HCT116 (cell line): ENCODE measurements around the gene RNPS1. TPM values are rescaled to one million over a fixed set of nuclear protein-coding genes. Genes with fewer than 3 reads are reported as not detected.

Experiments used
- ATAC-seq: fragments of 200-7000 bp; cut with Tn5 transposase; 2 replicates; pipeline ENCODE4 v1.9.1; 2020; ENCODE audit warnings: mild to moderate bottlenecking, moderate library complexity
- BruUV-seq: library from RNA; stranded (reverse); fragments of 400-500 nt; replicated peaks from 2 replicates; lab custom pipeline; 2021; lab: Mats Ljungman, UMichigan
- CTCF ChIA-PET: fragments of 300-600 bp; sonication (Branson Sonifier 250); formaldehyde crosslinking; loops from one replicate; lab custom pipeline; 2021; ENCODE audit warnings: antibody characterized with exemption; lab: Charles Lee
- POLR2A ChIA-PET: fragments of 300-600, 350-600 bp; sonication (Branson Sonifier 250); formaldehyde crosslinking; loops from one replicate; lab custom pipeline; 2021; ENCODE audit warnings: antibody characterized with exemption; lab: Charles Lee
- RAD21 ChIA-PET, 2 experiments: fragments of 300-600 bp; sonication (Branson Sonifier 250); formaldehyde crosslinking; loops; one replicate each; lab custom pipeline; 2023; ENCODE audit warnings: low total read pairs in 2 of 2; ENCODE audit not compliant: uncharacterized antibody in 2 of 2, unreplicated experiment in 2 of 2, low non-redundant PET in 1 of 2; lab: Charles Lee
- DNase-seq: peaks from one replicate; pipeline ENCODE4 v3.0.0-alpha.2; 2010; ENCODE audit warnings: low read depth, low spot score
- H2AFZ ChIP-seq: fragments of 200-600 bp; shearing (Covaris generic), sonication (generic); 2 replicates; pipeline ENCODE4 v1.6.1; 2017; ENCODE audit warnings: low read depth, mixed run types, mixed read lengths, antibody characterized with exemption, low read length; ENCODE audit not compliant: poor library complexity, severe bottlenecking
- H3K27ac ChIP-seq: 2 replicates; pipeline ENCODE4 v1.5.1; 2012; ENCODE audit warnings: low read depth, low read length
- H3K27me3 ChIP-seq: fragments of 200-600 bp; sonication (generic); 2 replicates; pipeline ENCODE4 v1.6.1; 2016; ENCODE audit warnings: mixed run types, low read length, mixed read lengths; ENCODE audit not compliant: insufficient read depth
- H3K36me3 ChIP-seq, 2 experiments: fragments of 200-500 bp in 1 of 2; fragments of 200-600 bp in 1 of 2; sonication (Bioruptor generic) in 1 of 2; sonication (generic) in 1 of 2; 2 replicates each; pipeline versions ENCODE4 v1.5.1 to v1.6.1; 2014 to 2016; ENCODE audit warnings: low read length in 2 of 2, inconsistent platforms in 1 of 2, mixed read lengths in 1 of 2, mixed run types in 1 of 2; ENCODE audit not compliant: insufficient read depth in 2 of 2, control insufficient read depth in 1 of 2
- H3K4me1 ChIP-seq, 2 experiments: fragments of 200-600 bp in 1 of 2; sonication (generic) in 1 of 2; 2 replicates each; pipeline versions ENCODE4 v1.5.1 to v1.6.1; 2012 to 2017; ENCODE audit warnings: low read length in 2 of 2, inconsistent platforms in 1 of 2, mild to moderate bottlenecking in 1 of 2, mixed read lengths in 1 of 2, mixed run types in 1 of 2, moderate library complexity in 1 of 2; ENCODE audit not compliant: insufficient read depth in 2 of 2, control insufficient read depth in 1 of 2
- H3K4me2 ChIP-seq: fragments of 200-600 bp; sonication (generic); 2 replicates; pipeline ENCODE4 v1.6.1; 2017; ENCODE audit warnings: mixed run types, low read length, mixed read lengths
- H3K4me3 ChIP-seq, 2 experiments: fragments of 200-600 bp in 1 of 2; sonication (generic) in 1 of 2; replicated peaks in 1 of 2; 2 replicates each; pipeline ENCODE4 v1.5.1; 2011 to 2016; ENCODE audit warnings: low read length in 2 of 2, control low read depth in 1 of 2, low read depth in 1 of 2, mild to moderate bottlenecking in 1 of 2, mixed read lengths in 1 of 2, mixed run types in 1 of 2
- H3K79me2 ChIP-seq: fragments of 200-600 bp; sonication (generic); 2 replicates; pipeline ENCODE4 v1.6.1; 2017; ENCODE audit warnings: mild to moderate bottlenecking, mixed run types, low read length, moderate library complexity, mixed read lengths; ENCODE audit not compliant: insufficient read depth
- H3K9ac ChIP-seq: fragments of 200-600 bp; sonication (generic); 2 replicates; pipeline ENCODE4 v1.6.1; 2016; ENCODE audit warnings: low read length, mixed read lengths
- H3K9me2 ChIP-seq: fragments of 200-600 bp; sonication (generic), shearing (Covaris generic); 2 replicates; pipeline ENCODE4 v1.6.1; 2017; ENCODE audit warnings: mixed run types, mild to moderate bottlenecking, moderate library complexity; ENCODE audit not compliant: insufficient read depth
- H3K9me3 ChIP-seq, 2 experiments: fragments of 200-500 bp in 1 of 2; fragments of 200-600 bp in 1 of 2; sonication (Bioruptor generic) in 1 of 2; sonication (generic) in 1 of 2; 2 replicates each; pipeline ENCODE4 v1.6.1; 2014 to 2017; ENCODE audit warnings: low read length in 2 of 2, mixed read lengths in 2 of 2, inconsistent platforms in 1 of 2, low read depth in 1 of 2, mild to moderate bottlenecking in 1 of 2, mixed run types in 1 of 2, moderate library complexity in 1 of 2; ENCODE audit not compliant: control insufficient read depth in 1 of 2, insufficient read depth in 1 of 2
- H4K20me1 ChIP-seq: fragments of 200-600 bp; sonication (generic), shearing (Covaris generic); 2 replicates; pipeline ENCODE4 v1.6.1; 2017; ENCODE audit warnings: mixed run types, mild to moderate bottlenecking, moderate library complexity; ENCODE audit not compliant: insufficient read depth
- CEBPB ChIP-seq: IDR thresholded peaks from 2 replicates; pipeline ENCODE4 v1.6.1; 2012; ENCODE audit warnings: low read depth
- EGR1 ChIP-seq: IDR thresholded peaks from 2 replicates; pipeline ENCODE4 v1.6.1; 2012; ENCODE audit warnings: low read depth
- ELF1 ChIP-seq: IDR thresholded peaks from 2 replicates; pipeline ENCODE4 v1.6.1; 2012; ENCODE audit warnings: low read depth, borderline replicate concordance
- EZH2 ChIP-seq: fragments of 200-600 bp; sonication (generic); IDR thresholded peaks from 2 replicates; pipeline ENCODE4 v1.6.1; 2017; ENCODE audit warnings: antibody characterized with exemption, mixed run types
- FOSL1 ChIP-seq: IDR thresholded peaks from 2 replicates; pipeline ENCODE4 v1.6.1; 2012; ENCODE audit warnings: low read depth
- POLR2A ChIP-seq: IDR thresholded peaks from 2 replicates; pipeline ENCODE4 v1.7.0; 2011; ENCODE audit warnings: borderline replicate concordance; ENCODE audit not compliant: insufficient read depth, insufficient read length; ENCODE audit errors: extremely low read depth
- RAD21 ChIP-seq: IDR thresholded peaks from 2 replicates; pipeline ENCODE4 v1.6.1; 2012; ENCODE audit warnings: low read depth, mild to moderate bottlenecking
- SP1 ChIP-seq: IDR thresholded peaks from 2 replicates; pipeline ENCODE4 v1.6.1; 2012; ENCODE audit warnings: low read depth
- SRF ChIP-seq: IDR thresholded peaks from 2 replicates; pipeline ENCODE4 v1.6.1; 2012; ENCODE audit warnings: low read depth
- TCF7L2 ChIP-seq: IDR thresholded peaks from 2 replicates; pipeline ENCODE4 v1.7.0; 2011; ENCODE audit warnings: borderline replicate concordance, inconsistent platforms; ENCODE audit not compliant: insufficient read depth, insufficient read length; ENCODE audit errors: extremely low read depth
- YY1 ChIP-seq: IDR thresholded peaks from 2 replicates; pipeline ENCODE4 v1.6.1; 2011; ENCODE audit warnings: low read length, low read depth, moderate library complexity, mild to moderate bottlenecking; ENCODE audit not compliant: insufficient replicate concordance; ENCODE audit errors: extremely low read depth
- ZFX ChIP-seq: fragments of 450-650 bp; IDR thresholded peaks from 2 replicates; pipeline ENCODE4 v1.6.1; 2017
- ZNF274 ChIP-seq: fragments of 200-500 bp; sonication (Bioruptor generic); IDR thresholded peaks from 2 replicates; pipeline ENCODE4 v1.6.1; 2014; ENCODE audit warnings: mild to moderate bottlenecking, low read depth, low read length, inconsistent platforms
- intact Hi-C: fragments of 100-400 bp; cut with micrococcal nuclease; formaldehyde crosslinking; loops from 2 replicates; pipeline ENCODE4 v1.10.0; 2022
- total RNA-seq: library from RNA; stranded (reverse); gene quantifications from one replicate; pipeline ENCODE4 v1.2.1, GENCODE V29; 2021; ENCODE audit not compliant: unreplicated experiment
- TF ChIP-seq, protein P1 (sequence below): IDR thresholded peaks from 2 replicates; pipeline ENCODE4 v1.6.1; 2012; ENCODE audit warnings: low read depth
- TF ChIP-seq, protein P2 (sequence below): IDR thresholded peaks from 2 replicates; pipeline ENCODE4 v1.6.1; 2011; ENCODE audit warnings: mild to moderate bottlenecking, low read length, moderate library complexity; ENCODE audit not compliant: insufficient replicate concordance; ENCODE audit errors: extremely low read depth
- TF ChIP-seq, protein P3 (sequence below): IDR thresholded peaks from 2 replicates; pipeline ENCODE4 v1.6.1; 2012
- TF ChIP-seq, protein P4 (sequence below): IDR thresholded peaks from 2 replicates; pipeline ENCODE4 v1.6.1; 2012

The RNPS1 gene
- total RNA-seq, 1 experiment from 2014 or later = 257 TPM

DNA sequence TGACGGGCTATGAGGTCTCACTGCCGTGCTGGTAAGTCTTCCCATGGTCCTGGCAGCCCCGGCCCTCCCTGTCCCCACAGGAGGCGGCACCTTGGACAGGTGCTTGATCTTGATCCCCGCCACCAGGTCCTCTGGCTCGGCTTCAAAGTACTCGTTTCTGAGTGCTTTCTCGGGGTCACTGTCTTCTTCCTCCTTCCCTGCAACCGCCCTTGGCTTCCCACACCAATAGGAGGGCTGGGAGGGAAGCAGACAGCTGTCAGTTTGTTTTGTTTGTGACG, 31.9 kb upstream of the RNPS1 start:
- no peak overlapping the region for H3K4me3 ChIP-seq
- no peak overlapping the region for H2AFZ ChIP-seq
- no peaks in the 10 kb centered on the region for H3K79me2 ChIP-seq
- intact Hi-C loops = loop anchor here (10.0 kb wide), 1 partner anchor 125 kb away; the partner anchor contains the start of gene CCNF
- no peak overlapping the region for H3K4me2 ChIP-seq
- peaks cover 4% of the 10 kb centered on the region in 2 experiments; a peak in 2 of 4 replicates for H3K4me1 ChIP-seq
- H3K27ac ChIP-seq = no peak overlapping the region
- no peak for DNase-seq
- H3K27me3 ChIP-seq = no peaks in the 10 kb centered on the region
- TF ChIP-seq, protein P1, sequence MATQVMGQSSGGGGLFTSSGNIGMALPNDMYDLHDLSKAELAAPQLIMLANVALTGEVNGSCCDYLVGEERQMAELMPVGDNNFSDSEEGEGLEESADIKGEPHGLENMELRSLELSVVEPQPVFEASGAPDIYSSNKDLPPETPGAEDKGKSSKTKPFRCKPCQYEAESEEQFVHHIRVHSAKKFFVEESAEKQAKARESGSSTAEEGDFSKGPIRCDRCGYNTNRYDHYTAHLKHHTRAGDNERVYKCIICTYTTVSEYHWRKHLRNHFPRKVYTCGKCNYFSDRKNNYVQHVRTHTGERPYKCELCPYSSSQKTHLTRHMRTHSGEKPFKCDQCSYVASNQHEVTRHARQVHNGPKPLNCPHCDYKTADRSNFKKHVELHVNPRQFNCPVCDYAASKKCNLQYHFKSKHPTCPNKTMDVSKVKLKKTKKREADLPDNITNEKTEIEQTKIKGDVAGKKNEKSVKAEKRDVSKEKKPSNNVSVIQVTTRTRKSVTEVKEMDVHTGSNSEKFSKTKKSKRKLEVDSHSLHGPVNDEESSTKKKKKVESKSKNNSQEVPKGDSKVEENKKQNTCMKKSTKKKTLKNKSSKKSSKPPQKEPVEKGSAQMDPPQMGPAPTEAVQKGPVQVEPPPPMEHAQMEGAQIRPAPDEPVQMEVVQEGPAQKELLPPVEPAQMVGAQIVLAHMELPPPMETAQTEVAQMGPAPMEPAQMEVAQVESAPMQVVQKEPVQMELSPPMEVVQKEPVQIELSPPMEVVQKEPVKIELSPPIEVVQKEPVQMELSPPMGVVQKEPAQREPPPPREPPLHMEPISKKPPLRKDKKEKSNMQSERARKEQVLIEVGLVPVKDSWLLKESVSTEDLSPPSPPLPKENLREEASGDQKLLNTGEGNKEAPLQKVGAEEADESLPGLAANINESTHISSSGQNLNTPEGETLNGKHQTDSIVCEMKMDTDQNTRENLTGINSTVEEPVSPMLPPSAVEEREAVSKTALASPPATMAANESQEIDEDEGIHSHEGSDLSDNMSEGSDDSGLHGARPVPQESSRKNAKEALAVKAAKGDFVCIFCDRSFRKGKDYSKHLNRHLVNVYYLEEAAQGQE = no peak
- TF ChIP-seq RAD21 = no peak
- TF ChIP-seq, protein P2, sequence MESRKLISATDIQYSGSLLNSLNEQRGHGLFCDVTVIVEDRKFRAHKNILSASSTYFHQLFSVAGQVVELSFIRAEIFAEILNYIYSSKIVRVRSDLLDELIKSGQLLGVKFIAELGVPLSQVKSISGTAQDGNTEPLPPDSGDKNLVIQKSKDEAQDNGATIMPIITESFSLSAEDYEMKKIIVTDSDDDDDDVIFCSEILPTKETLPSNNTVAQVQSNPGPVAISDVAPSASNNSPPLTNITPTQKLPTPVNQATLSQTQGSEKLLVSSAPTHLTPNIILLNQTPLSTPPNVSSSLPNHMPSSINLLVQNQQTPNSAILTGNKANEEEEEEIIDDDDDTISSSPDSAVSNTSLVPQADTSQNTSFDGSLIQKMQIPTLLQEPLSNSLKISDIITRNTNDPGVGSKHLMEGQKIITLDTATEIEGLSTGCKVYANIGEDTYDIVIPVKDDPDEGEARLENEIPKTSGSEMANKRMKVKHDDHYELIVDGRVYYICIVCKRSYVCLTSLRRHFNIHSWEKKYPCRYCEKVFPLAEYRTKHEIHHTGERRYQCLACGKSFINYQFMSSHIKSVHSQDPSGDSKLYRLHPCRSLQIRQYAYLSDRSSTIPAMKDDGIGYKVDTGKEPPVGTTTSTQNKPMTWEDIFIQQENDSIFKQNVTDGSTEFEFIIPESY = no peak
- no peak for TF ChIP-seq SP1
- no peak for TF ChIP-seq EGR1
- TF ChIP-seq, protein P3, sequence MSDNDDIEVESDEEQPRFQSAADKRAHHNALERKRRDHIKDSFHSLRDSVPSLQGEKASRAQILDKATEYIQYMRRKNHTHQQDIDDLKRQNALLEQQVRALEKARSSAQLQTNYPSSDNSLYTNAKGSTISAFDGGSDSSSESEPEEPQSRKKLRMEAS = no peak
- TF ChIP-seq POLR2A = no peak
- TF ChIP-seq TCF7L2 = no peak
- TF ChIP-seq ZFX = no peak
- no peak for TF ChIP-seq CEBPB
- TF ChIP-seq, protein P4, sequence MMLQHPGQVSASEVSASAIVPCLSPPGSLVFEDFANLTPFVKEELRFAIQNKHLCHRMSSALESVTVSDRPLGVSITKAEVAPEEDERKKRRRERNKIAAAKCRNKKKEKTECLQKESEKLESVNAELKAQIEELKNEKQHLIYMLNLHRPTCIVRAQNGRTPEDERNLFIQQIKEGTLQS = no peak
- TF ChIP-seq ELF1 = no peak
- TF ChIP-seq EZH2 = no peak
- no peak for TF ChIP-seq SRF
- no peak for TF ChIP-seq YY1
- TF ChIP-seq ZNF274 = no peak
- TF ChIP-seq FOSL1 = no peak
- TF ChIP-seq, all 23 proteins: peak for 0
- no peaks in the 10 kb centered on the region for H3K36me3 ChIP-seq
- H3K9me3 ChIP-seq = no peaks in the 10 kb centered on the region
- no TSS peak for BruUV-seq
- no peak overlapping the region for H3K9ac ChIP-seq
- RAD21 ChIA-PET = no interaction called here
- POLR2A ChIA-PET = no interaction called here
- no peaks in the 10 kb centered on the region for H3K9me2 ChIP-seq
- ATAC-seq = no peak
- H4K20me1 ChIP-seq = no peaks in the 10 kb centered on the region
- CTCF ChIA-PET = no interaction called here
